ENCODE data around the gene AGAP3. TPM values are rescaled to one million over a fixed set of nuclear protein-coding genes. Genes with fewer than 3 reads are reported as not detected.
A peak's percentile ranks its signal among the peaks of the same experiment; 100 is the strongest.

The AGAP3 gene
- total RNA-seq, 4 donors from 2014 or later: 34.6 to 53.0 (median 47.9) TPM

GRCh38 chr7:151062399-151063211 is 23.7 kb upstream of the AGAP3 start:
- TF ChIP-seq, protein P1, sequence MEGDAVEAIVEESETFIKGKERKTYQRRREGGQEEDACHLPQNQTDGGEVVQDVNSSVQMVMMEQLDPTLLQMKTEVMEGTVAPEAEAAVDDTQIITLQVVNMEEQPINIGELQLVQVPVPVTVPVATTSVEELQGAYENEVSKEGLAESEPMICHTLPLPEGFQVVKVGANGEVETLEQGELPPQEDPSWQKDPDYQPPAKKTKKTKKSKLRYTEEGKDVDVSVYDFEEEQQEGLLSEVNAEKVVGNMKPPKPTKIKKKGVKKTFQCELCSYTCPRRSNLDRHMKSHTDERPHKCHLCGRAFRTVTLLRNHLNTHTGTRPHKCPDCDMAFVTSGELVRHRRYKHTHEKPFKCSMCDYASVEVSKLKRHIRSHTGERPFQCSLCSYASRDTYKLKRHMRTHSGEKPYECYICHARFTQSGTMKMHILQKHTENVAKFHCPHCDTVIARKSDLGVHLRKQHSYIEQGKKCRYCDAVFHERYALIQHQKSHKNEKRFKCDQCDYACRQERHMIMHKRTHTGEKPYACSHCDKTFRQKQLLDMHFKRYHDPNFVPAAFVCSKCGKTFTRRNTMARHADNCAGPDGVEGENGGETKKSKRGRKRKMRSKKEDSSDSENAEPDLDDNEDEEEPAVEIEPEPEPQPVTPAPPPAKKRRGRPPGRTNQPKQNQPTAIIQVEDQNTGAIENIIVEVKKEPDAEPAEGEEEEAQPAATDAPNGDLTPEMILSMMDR (IDR thresholded peaks at IDR 0.05): no peak
- DNase-seq (ENCODE audit: low spot score): no peak
- peak; percentile 57 for ATAC-seq (ENCODE audit: low FRiP score)

- no peak for DNase-seq (ENCODE audit: low spot score)
- TF ChIP-seq, protein P1 (IDR thresholded peaks at IDR 0.05): no peak
- ATAC-seq (ENCODE audit: low FRiP score): peak; percentile 26
Observed at GRCh38 chr7:151063212-151063561, 23.1 kb upstream of the AGAP3 start.

DNA sequence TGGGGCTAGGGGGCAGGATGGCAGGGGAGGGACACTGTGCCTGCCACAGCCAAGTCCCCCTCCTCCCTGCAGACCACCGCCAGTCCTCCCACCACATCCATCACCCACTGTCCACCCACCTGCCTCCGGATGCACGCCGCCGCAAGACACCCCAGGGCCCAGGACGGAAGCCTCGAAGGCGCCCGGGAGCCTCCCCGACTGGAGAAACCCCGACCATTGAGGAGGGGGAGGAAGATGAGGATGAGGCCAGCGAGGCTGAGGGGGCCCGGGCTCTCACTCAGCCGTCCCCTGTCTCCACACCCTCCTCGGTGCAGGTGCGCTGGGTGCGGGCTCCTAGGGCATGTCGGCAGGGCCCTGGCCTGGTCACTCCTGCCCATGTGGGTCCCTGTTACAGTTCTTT is 21.8 kb upstream of the AGAP3 start:
- no peak for ATAC-seq (ENCODE audit: low FRiP score)
- DNase-seq (ENCODE audit: low spot score): no peak
- TF ChIP-seq, protein P1 (IDR thresholded peaks at IDR 0.05): no peak

GRCh38 chr7:151064993-151065392 is 21.3 kb upstream of the AGAP3 start:
- no peak for ATAC-seq (ENCODE audit: low FRiP score)
- no peak for DNase-seq (ENCODE audit: low spot score)
- TF ChIP-seq, protein P1 (IDR thresholded peaks at IDR 0.05): no peak

- no peak for ATAC-seq (ENCODE audit: low FRiP score)
- no peak for DNase-seq (ENCODE audit: low spot score)
- TF ChIP-seq, protein P1 (IDR thresholded peaks at IDR 0.05): no peak
Observed at GRCh38 chr7:151065516-151065915, 20.8 kb upstream of the AGAP3 start.

- TF ChIP-seq, protein P1 (IDR thresholded peaks at IDR 0.05): no peak
- DNase-seq (ENCODE audit: low spot score) (no peak), ATAC-seq (ENCODE audit: low FRiP score) (no peak)
Observed at GRCh38 chr7:151066273-151066974, 19.9 kb upstream of the AGAP3 start.

Data from omental fat pad (tissue), 4 donors.